ENCODE results near the gene PAPSS1. TPM values are rescaled to one million over a fixed set of nuclear protein-coding genes. Genes with fewer than 3 reads are reported as not detected.
A peak's percentile ranks its signal among the peaks of the same experiment; 100 is the strongest.

PAPSS1 gene
- total RNA-seq (2014; rRNA removed; shearing (Covaris generic)) (79.1 and 85.8 TPM in 2 replicates), polyA plus RNA-seq (2016; fragmentation: Nextera tagmentation; extraction: Ambion mirVana) (72.0 and 76.6 TPM in 2 replicates)
- long read RNA-seq, transcript PAPSS1-201 (12 exons, 2,731 nt), result major isoform, 51 of 60 reads
- long read RNA-seq, partial matches to known transcripts, result 4 of 60 reads
- long read RNA-seq, other reads (novel, unspliced or antisense), result 5 of 60 reads

GRCh38 chr4:107719922-107720722 lies at the start of gene PAPSS1:
PAPSS1 (minus strand) TSS chr4:107720234; CDS start chr4:107720179, 55 bp downstream.
- no peaks in the 10 kb centered on the region for H3K36me3 Mint-ChIP-seq (ENCODE audit: low read depth)
- peaks cover 7% of the 10 kb centered on the region; the same call in 1 of the 2 replicates for H3K27me3 ChIP-seq (ENCODE audit: insufficient read depth)
- H3K36me3 ChIP-seq (ENCODE audit: insufficient read depth), result no peaks in the 10 kb centered on the region
- no peaks in the 10 kb centered on the region for H3K9me2 ChIP-seq (ENCODE audit: insufficient read depth)
- H3K27me3 Mint-ChIP-seq (ENCODE audit: insufficient read depth, low read depth, poor library complexity), result peaks cover 12% of the 10 kb centered on the region
- peak; percentile 49; the same call in 1 of the 2 replicates for TF ChIP-seq CREB1 (CRISPR knock-in tag; IDR thresholded peaks at IDR 0.05; ENCODE audit: low read depth)
- no peak for TF ChIP-seq JUNB (IDR thresholded peaks at IDR 0.05; ENCODE audit: unreplicated experiment)
- TF ChIP-seq POLR2AphosphoS5 (IDR thresholded peaks at IDR 0.05; ENCODE audit: low read depth), result peak; percentile 89
- peak; percentile 88 for ATAC-seq
- no peaks in the 10 kb centered on the region; the same call in 2 of the 3 replicates for H3K9me3 Mint-ChIP-seq
- H3K4me3 Mint-ChIP-seq, result peak within 1 kb of the TSS; percentile 91
- H3K4me2 ChIP-seq, result peak within 1 kb of the TSS; percentile 99
- H3K27ac Mint-ChIP-seq, result peak within 1 kb of the TSS; percentile 92
- peak within 1 kb of the TSS; percentile 100 for H2AFZ ChIP-seq
- peaks cover 44% of the 10 kb centered on the region for H3K79me2 ChIP-seq (replicated peaks; ENCODE audit: insufficient read depth)
- peaks cover 10% of the 10 kb centered on the region; the same call in 1 of the 2 replicates for H4K20me1 ChIP-seq (replicated peaks; ENCODE audit: insufficient read depth)
- H3K4me1 Mint-ChIP-seq, result peaks cover 38% of the 10 kb centered on the region
- peaks cover 9% of the 10 kb centered on the region for H3F3A ChIP-seq (replicated peaks; ENCODE audit: low read depth)
- peak; percentile 99 for DNase-seq (ENCODE audit: low spot score)
- peak within 1 kb of the TSS; percentile 90 for H3K4me3 ChIP-seq
- peaks cover 40% of the 10 kb centered on the region for H3K4me1 ChIP-seq (ENCODE audit: insufficient read depth)
- H3K27ac ChIP-seq (ENCODE audit: low read depth), result peak within 1 kb of the TSS; percentile 80; the same call in 1 of the 2 replicates

- Mint-ChIP-seq H3K4me3 (no peak overlapping the region), H3K36me3 (ENCODE audit: low read depth) (peaks cover 20% of the 10 kb centered on the region), H3K27me3 (ENCODE audit: insufficient read depth, low read depth, poor library complexity) (peaks cover 6% of the 10 kb centered on the region), H3K9me3 (peaks cover 21% of the 10 kb centered on the region), H3K4me1 (peaks cover 19% of the 10 kb centered on the region), H3K27ac (no peak overlapping the region)
- ATAC-seq (no peak), DNase-seq (ENCODE audit: low spot score) (peak; percentile 7)
- no peaks in the 10 kb centered on the region for H3K36me3 ChIP-seq (ENCODE audit: insufficient read depth)
- TF ChIP-seq REST (IDR thresholded peaks at IDR 0.05; ENCODE audit: unreplicated experiment), result no peak
- TF ChIP-seq CTCF (conservative IDR thresholded peaks at IDR 0.05; ENCODE audit: low read depth in 2 of 2), result peak; percentile 22 to 48; a peak in 3 of 4 replicates
- TF ChIP-seq STAT1 (IDR thresholded peaks at IDR 0.05; ENCODE audit: unreplicated experiment), result no peak
- TF ChIP-seq EZH2phosphoT487 (IDR thresholded peaks at IDR 0.05; ENCODE audit: unreplicated experiment), result no peak
- no peak for TF ChIP-seq ETS1 (IDR thresholded peaks at IDR 0.05)
- no peaks in the 10 kb centered on the region for H3F3A ChIP-seq (replicated peaks; ENCODE audit: low read depth)
- H3K4me3 ChIP-seq, result no peak overlapping the region
- peaks cover 31% of the 10 kb centered on the region for H3K4me1 ChIP-seq (ENCODE audit: insufficient read depth)
- no peaks in the 10 kb centered on the region for H3K27me3 ChIP-seq (ENCODE audit: insufficient read depth)
- H3K9me2 ChIP-seq (ENCODE audit: insufficient read depth), result no peaks in the 10 kb centered on the region; the same call in 1 of the 2 replicates
- no peak overlapping the region for H2AFZ ChIP-seq
- no peaks in the 10 kb centered on the region for H4K20me1 ChIP-seq (replicated peaks; ENCODE audit: insufficient read depth)
- no peaks in the 10 kb centered on the region for H3K79me2 ChIP-seq (replicated peaks; ENCODE audit: insufficient read depth)
- H3K4me2 ChIP-seq, result no peak overlapping the region
- no peak overlapping the region for H3K27ac ChIP-seq (ENCODE audit: low read depth)
Observed at GRCh38 chr4:107760281-107760947, 40.4 kb upstream of the PAPSS1 start.
